ENCODE results near the gene ALDH2. TPM values are rescaled to one million over a fixed set of nuclear protein-coding genes. Genes with fewer than 3 reads are reported as not detected.
"Not testable (repeated sequence)": the region's sequence is repeated elsewhere in the genome, so short reads cannot be mapped to it uniquely, and the experiment has no call there.

ALDH2 gene
- total and polyA plus RNA-seq, 2 experiments from 2014 or later: 21.7 to 38.5 TPM

DNA sequence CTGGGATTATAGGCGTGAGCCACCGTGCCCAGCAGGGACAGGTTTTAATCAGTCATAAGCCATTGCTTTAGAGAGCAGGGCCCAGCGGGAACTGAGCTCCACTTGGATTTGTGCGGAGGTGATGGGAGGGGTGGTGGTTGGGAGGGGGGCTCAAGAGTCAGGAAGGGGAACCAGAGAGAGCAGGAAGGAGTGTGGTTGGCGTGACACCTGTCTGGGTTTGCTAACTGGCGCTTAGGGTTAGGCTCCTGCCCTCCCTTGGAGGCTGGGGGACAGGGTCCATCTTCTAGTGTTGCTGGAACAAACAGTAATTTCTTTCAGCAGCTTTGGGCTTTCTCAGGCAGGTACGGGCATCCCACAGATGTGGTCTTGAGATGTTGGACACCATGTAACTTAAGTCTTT is 7.5 kb upstream of the ALDH2 start:
- in situ Hi-C loops (cut with MboI): loop anchor here (5.0 kb wide), 1 partner anchor 63 kb away; no protein-coding TSS in a partner anchor

GRCh38 chr12:111759991-111760390 is 6.7 kb upstream of the ALDH2 start:
- Histone ChIP-seq H2AFZ (no peak overlapping the region), H3K4me3 (no peak overlapping the region), H3K9me3 (ENCODE audit: low read depth) (no peaks in the 10 kb centered on the region), H3K4me1 (ENCODE audit: insufficient read depth) (no peaks in the 10 kb centered on the region), H3K79me2 (ENCODE audit: insufficient read depth) (no peaks in the 10 kb centered on the region), H3K9ac (no peak overlapping the region), H3K9me2 (ENCODE audit: insufficient read depth) (no peaks in the 10 kb centered on the region), H3K4me2 (ENCODE audit: unreplicated experiment) (no peak overlapping the region), H3K27me3 (replicated peaks; ENCODE audit: insufficient read depth) (no peaks in the 10 kb centered on the region; the same call in 1 of the 2 replicates), H3K27ac (no peak overlapping the region), H3F3A (ENCODE audit: insufficient read depth) (no peaks in the 10 kb centered on the region), H3K36me3 (ENCODE audit: low read depth) (no peaks in the 10 kb centered on the region), H4K20me1 (ENCODE audit: insufficient read depth) (no peaks in the 10 kb centered on the region)
- in situ Hi-C loops (cut with MboI): loop anchor here (5.0 kb wide), 1 partner anchor 62 kb away; no protein-coding TSS in a partner anchor
- TF ChIP-seq EZH2phosphoT487 (IDR thresholded peaks at IDR 0.05; ENCODE audit: insufficient read depth, low read depth): no peak
- no peak for TF ChIP-seq EZH2 (IDR thresholded peaks at IDR 0.05; ENCODE audit: insufficient read depth, poor library complexity, severe bottlenecking)
- WGBS, 2 experiments (ENCODE audit: low coverage in 1 of 2, low lambda C conversion rate in 2 of 2, missing lambda C conversion rate in 2 of 2): 92 to 97% methylated on average over 9 of the region's 9 CpGs
- no peak for DNase-seq

More for the DNA sequence above, 7.5 kb upstream of the ALDH2 start:
- Histone ChIP-seq H3K36me3 (ENCODE audit: low read depth) (no peaks in the 10 kb centered on the region), H3K27ac (no peak overlapping the region), H3K79me2 (ENCODE audit: insufficient read depth) (no peaks in the 10 kb centered on the region), H3K9me2 (ENCODE audit: insufficient read depth) (no peaks in the 10 kb centered on the region), H3K27me3 (replicated peaks; ENCODE audit: insufficient read depth) (no peaks in the 10 kb centered on the region; the same call in 1 of the 2 replicates), H3K4me3 (no peak overlapping the region), H3K9ac (no peak overlapping the region), H3K9me3 (ENCODE audit: low read depth) (no peaks in the 10 kb centered on the region), H3K4me1 (ENCODE audit: insufficient read depth) (no peaks in the 10 kb centered on the region), H3K4me2 (ENCODE audit: unreplicated experiment) (no peak overlapping the region), H3F3A (ENCODE audit: insufficient read depth) (no peaks in the 10 kb centered on the region), H2AFZ (no peak overlapping the region), H4K20me1 (ENCODE audit: insufficient read depth) (no peaks in the 10 kb centered on the region)
- TF ChIP-seq EZH2 (IDR thresholded peaks at IDR 0.05; ENCODE audit: insufficient read depth, poor library complexity, severe bottlenecking): no peak
- no peak for TF ChIP-seq EZH2phosphoT487 (IDR thresholded peaks at IDR 0.05; ENCODE audit: insufficient read depth, low read depth)
- WGBS, 2 experiments (ENCODE audit: low coverage in 1 of 2, low lambda C conversion rate in 2 of 2, missing lambda C conversion rate in 2 of 2): 94 to 95% methylated on average over 7 of the region's 7 CpGs
- no peak for DNase-seq

GRCh38 chr12:111761099-111761498 is 5.6 kb upstream of the ALDH2 start:
- Histone ChIP-seq H3K9me2 (ENCODE audit: insufficient read depth) (no peaks in the 10 kb centered on the region), H3K79me2 (ENCODE audit: insufficient read depth) (no peaks in the 10 kb centered on the region), H3K36me3 (ENCODE audit: low read depth) (no peaks in the 10 kb centered on the region), H3K4me2 (ENCODE audit: unreplicated experiment) (no peak overlapping the region), H2AFZ (no peak overlapping the region), H3F3A (ENCODE audit: insufficient read depth) (no peaks in the 10 kb centered on the region), H3K4me3 (no peak overlapping the region), H4K20me1 (ENCODE audit: insufficient read depth) (no peaks in the 10 kb centered on the region), H3K9ac (no peak overlapping the region), H3K27ac (no peak overlapping the region), H3K27me3 (replicated peaks; ENCODE audit: insufficient read depth) (no peaks in the 10 kb centered on the region; the same call in 1 of the 2 replicates), H3K4me1 (ENCODE audit: insufficient read depth) (no peaks in the 10 kb centered on the region), H3K9me3 (ENCODE audit: low read depth) (no peaks in the 10 kb centered on the region)
- in situ Hi-C loops (cut with MboI): no loop called here
- no peak for DNase-seq
- 86 to 93% methylated on average over 5 of the region's 5 CpGs for WGBS, 2 experiments (ENCODE audit: low coverage in 1 of 2, low lambda C conversion rate in 2 of 2, missing lambda C conversion rate in 2 of 2)
- TF ChIP-seq EZH2 (IDR thresholded peaks at IDR 0.05; ENCODE audit: insufficient read depth, poor library complexity, severe bottlenecking) (no peak), EZH2phosphoT487 (IDR thresholded peaks at IDR 0.05; ENCODE audit: insufficient read depth, low read depth) (no peak)

- Histone ChIP-seq H3K36me3 (ENCODE audit: low read depth) (no peaks in the 10 kb centered on the region), H3F3A (ENCODE audit: insufficient read depth) (no peaks in the 10 kb centered on the region), H4K20me1 (ENCODE audit: insufficient read depth) (no peaks in the 10 kb centered on the region), H3K4me3 (no peak overlapping the region), H2AFZ (no peak overlapping the region), H3K79me2 (ENCODE audit: insufficient read depth) (no peaks in the 10 kb centered on the region), H3K9me3 (ENCODE audit: low read depth) (no peaks in the 10 kb centered on the region), H3K27ac (no peak overlapping the region), H3K27me3 (replicated peaks; ENCODE audit: insufficient read depth) (no peaks in the 10 kb centered on the region; the same call in 1 of the 2 replicates), H3K9ac (no peak overlapping the region), H3K4me2 (ENCODE audit: unreplicated experiment) (no peak overlapping the region), H3K9me2 (ENCODE audit: insufficient read depth) (no peaks in the 10 kb centered on the region), H3K4me1 (ENCODE audit: insufficient read depth) (no peaks in the 10 kb centered on the region)
- no peak for DNase-seq
- WGBS, 2 experiments (ENCODE audit: low coverage in 1 of 2, low lambda C conversion rate in 2 of 2, missing lambda C conversion rate in 2 of 2): 80 to 88% methylated on average over 3 of the region's 3 CpGs
- TF ChIP-seq EZH2phosphoT487 (IDR thresholded peaks at IDR 0.05; ENCODE audit: insufficient read depth, low read depth) (no peak), EZH2 (IDR thresholded peaks at IDR 0.05; ENCODE audit: insufficient read depth, poor library complexity, severe bottlenecking) (no peak)
- in situ Hi-C loops (cut with MboI): no loop called here
Observed at GRCh38 chr12:111761706-111762105, 5.0 kb upstream of the ALDH2 start.

DNA sequence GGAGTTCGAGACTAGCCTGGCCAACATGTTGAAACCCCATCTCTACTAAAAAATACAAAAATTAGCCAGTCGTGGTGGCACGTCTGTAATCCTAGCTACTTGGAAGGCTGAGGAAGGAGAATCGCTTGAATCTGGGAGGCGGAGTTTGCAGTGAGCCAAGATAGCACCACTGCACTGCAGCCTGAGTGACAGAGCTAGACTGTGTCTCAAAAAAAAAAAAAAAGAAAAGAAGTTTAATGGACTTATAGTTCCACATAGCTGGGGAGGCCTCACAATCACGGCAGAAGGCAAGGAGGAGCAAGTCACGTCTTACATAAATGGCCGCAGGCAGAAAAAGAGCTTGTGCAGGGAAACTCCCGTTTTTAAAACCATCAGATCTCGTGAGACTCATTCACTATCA is 3.2 kb upstream of the ALDH2 start:
- H3K27ac ChIP-seq; H3K4me3 ChIP-seq; DNase-seq; H3K4me1 ChIP-seq (ENCODE audit: insufficient read depth); H3K4me2 ChIP-seq (ENCODE audit: unreplicated experiment); H3K36me3 ChIP-seq (ENCODE audit: low read depth); in situ Hi-C loops (cut with MboI); H3K27me3 ChIP-seq (replicated peaks; ENCODE audit: insufficient read depth); H3F3A ChIP-seq (ENCODE audit: insufficient read depth); H3K9ac ChIP-seq; H3K79me2 ChIP-seq (ENCODE audit: insufficient read depth); H3K9me3 ChIP-seq (ENCODE audit: low read depth); H2AFZ ChIP-seq; H4K20me1 ChIP-seq (ENCODE audit: insufficient read depth); H3K9me2 ChIP-seq (ENCODE audit: insufficient read depth): not testable (repeated sequence)
- 40 to 46% methylated on average over 10 of the region's 10 CpGs for WGBS, 2 experiments (ENCODE audit: low coverage in 1 of 2, low lambda C conversion rate in 2 of 2, missing lambda C conversion rate in 2 of 2)

Data from GM23248 (cell line).